Peyer's patch (tissue), 4 donors: ENCODE results near the gene PRR16.

Experiments
- POLR2A ChIP-seq, 2 donors: fragments of 450-650 bp; IDR thresholded peaks; one replicate each; pipeline ENCODE4 v1.5.1; 2017; ENCODE audit warnings: antibody characterized with exemption in 2 of 2, mild to moderate bottlenecking in 2 of 2, moderate library complexity in 2 of 2
- TF ChIP-seq, protein P1 (sequence below), 6 experiments: fragments of 450-650 bp in 4 of 6; fragments of 200-600 bp in 2 of 6; sonication (generic) in 1 of 6; IDR thresholded peaks; one replicate each; pipeline ENCODE4 v1.5.1; 2017 to 2019; ENCODE audit warnings: antibody characterized with exemption in 6 of 6, mild to moderate bottlenecking in 3 of 6, moderate library complexity in 1 of 6

GRCh38 chr5:120507800-120508463, 43.8 kb downstream of the PRR16 start:
- TF ChIP-seq, protein P1, sequence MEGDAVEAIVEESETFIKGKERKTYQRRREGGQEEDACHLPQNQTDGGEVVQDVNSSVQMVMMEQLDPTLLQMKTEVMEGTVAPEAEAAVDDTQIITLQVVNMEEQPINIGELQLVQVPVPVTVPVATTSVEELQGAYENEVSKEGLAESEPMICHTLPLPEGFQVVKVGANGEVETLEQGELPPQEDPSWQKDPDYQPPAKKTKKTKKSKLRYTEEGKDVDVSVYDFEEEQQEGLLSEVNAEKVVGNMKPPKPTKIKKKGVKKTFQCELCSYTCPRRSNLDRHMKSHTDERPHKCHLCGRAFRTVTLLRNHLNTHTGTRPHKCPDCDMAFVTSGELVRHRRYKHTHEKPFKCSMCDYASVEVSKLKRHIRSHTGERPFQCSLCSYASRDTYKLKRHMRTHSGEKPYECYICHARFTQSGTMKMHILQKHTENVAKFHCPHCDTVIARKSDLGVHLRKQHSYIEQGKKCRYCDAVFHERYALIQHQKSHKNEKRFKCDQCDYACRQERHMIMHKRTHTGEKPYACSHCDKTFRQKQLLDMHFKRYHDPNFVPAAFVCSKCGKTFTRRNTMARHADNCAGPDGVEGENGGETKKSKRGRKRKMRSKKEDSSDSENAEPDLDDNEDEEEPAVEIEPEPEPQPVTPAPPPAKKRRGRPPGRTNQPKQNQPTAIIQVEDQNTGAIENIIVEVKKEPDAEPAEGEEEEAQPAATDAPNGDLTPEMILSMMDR (IDR thresholded peaks at IDR 0.05) = no peak
- TF ChIP-seq POLR2A (IDR thresholded peaks at IDR 0.05) = no peak
